HG03439 (cell line): Measurements from ENCODE around the gene BTN2A1.
"Not testable (repeated sequence)": the region's sequence is repeated elsewhere in the genome, so short reads cannot be mapped to it uniquely, and the experiment has no call there.

Experiments
- ATAC-seq: cut with Tn5 transposase; IDR thresholded peaks from one replicate; pipeline ENCODE4 v1.9.1; 2021; ENCODE audit warnings: mild to moderate bottlenecking, moderate library complexity; ENCODE audit not compliant: unreplicated experiment

BTN2A1 gene

DNA sequence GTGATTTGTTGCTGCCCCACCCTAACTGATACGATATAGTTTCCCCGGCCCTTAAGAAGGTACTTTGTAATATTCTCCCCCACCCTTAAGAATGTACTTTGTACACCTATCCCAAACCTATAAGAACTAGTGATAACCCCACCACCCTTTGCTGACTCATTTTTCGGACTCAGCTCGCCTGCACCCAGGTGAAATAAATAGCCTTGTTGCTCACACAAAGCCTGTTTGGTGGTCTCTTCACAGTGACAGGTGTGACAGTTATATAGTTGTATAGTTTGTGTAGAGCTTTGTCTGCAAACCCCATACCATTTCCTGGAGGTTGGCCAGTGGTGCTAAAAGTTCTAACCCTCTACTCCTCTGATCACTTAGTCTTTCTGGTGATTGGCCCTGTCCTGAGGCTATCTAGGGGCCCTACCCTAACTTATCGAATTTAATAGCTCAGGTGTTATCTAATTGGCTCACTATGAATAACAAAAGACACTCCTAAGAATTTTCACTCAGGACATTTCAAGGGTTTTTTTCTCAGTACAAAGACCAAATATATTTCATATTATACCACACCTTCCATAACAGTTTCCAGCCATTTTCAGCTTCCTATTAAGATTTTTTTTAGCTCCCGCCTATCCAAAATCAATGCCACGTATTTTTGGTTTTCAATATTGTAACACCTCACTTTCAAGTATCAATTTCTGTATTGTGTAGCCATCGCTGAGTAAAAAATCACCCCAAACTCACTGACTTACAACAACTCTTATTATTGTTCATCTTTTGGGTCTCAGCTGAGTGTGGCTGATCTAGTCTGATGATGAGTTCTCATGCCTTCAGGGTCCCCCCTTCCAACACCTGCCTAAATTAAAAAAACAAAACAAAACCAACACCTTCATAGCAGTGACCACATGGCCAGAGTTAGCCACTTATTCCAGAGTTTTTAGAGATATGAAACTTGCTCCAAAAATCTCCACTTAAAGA is 32.5 kb downstream of the BTN2A1 start:
- ATAC-seq = no peak

DNA sequence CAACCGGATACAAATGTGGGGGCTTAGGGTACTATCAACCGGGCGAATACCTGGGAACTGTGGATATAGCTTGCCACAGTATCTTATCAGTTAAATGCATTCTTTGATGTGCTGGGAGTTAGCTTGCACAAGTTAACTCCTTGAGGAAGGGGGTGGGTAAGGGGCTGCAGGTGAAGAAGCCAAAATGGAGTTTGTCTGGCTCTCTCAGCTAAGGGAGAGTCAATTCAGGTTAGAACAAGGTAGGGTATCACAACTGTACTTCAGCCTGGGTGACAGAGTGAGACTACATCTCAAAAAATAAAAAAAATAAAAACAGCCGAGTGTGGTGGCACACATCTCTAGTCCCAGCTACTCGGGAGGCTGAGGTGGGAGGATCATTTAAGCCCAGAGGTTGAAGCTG is 33.8 kb downstream of the BTN2A1 start:
- no peak for ATAC-seq

DNA sequence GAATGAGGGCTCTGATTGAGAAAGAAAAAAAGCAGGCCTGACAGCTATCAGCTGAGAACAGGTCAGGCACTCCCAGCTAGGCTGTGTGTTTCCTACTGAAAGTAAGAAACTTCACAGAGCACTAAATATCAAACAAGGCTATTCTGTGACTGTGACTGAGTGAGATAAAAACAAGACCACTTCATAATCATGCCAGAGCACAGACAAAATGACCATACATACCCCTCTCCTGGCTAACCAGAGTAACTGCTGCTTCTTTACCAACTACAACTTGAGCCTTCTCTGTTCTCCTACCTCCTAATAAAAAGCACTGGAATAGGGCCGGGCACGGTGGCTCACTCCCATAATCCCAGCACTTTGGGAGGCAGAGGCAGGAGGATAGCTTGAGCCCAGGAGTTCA is 35.5 kb downstream of the BTN2A1 start:
- ATAC-seq = no peak

DNA sequence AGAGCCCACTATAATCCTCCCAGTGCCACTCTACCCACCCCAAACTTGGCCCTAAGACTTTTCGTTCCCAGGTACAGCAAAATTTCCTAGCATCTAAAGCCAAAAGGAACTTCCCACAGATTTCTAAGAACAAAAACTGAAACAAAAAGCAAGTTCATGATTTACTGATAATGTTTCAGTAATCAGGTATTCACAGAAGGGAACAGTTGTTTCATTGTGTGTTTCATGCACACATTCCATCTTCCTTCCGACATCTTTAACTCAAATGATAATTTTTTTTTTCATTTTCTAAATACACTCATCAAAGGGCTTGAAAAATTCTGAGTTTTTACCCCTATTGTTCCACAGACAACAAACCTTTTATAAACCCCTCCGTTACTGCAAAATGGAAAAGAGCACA is 36.4 kb downstream of the BTN2A1 start:
- ATAC-seq = no peak

DNA sequence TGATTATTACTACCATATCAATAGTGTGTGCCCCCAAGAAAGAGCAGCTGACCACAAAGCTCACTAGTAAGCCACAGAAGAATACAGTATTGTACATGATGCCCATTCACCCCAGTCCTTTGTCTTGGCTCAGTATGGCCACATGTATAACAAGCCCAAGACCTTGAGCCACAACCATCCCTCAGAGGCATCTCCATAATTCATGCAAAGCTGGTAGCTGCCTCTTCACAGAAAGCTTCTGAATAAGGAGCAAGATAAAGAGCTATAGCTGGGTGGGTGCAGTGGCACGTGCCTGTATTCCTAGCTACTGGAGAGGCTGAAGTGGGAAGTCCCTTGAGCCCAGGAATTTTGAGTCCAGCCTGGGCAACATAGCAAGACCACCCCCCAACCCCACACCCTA is 37.5 kb downstream of the BTN2A1 start:
- no peak for ATAC-seq

DNA sequence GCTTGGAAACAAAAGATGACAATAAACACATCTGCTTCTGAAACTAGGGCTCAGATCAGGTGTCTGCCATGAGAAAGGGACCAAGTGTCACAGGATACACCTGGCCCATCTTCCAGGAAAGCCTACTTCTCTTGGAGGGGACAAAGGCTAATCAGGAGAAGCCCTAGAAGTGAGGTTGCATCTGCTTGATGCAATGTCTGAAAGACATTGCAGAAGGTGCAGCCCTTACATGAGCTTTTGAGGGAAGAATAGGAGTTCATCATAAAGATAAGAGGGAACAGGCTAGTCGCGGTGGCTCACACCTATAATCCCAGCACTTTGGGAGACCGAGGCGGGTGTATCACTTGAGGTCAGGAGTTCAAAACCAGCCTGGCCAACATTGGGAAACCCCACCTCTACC is 39.9 kb downstream of the BTN2A1 start:
- ATAC-seq = no peak

DNA sequence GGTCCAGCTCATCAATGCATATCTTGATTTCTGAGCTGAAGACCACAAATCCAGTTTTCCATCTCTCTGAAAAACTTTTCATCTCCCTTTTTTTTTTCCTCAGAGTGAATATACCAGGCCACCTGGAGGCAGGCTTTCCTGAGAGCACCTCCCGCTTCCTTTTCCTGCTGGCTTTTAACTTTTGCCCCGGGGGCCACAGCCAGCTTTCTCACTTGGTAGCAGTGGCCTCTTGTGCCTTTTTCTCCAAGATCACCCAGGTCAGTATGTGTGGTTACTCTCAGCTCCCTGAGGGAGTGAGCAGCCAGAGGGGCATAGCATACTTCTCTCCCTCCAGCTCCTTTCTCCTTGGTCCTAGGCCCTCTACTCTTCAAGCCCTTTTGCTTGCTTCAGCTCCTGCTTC is 42.3 kb downstream of the BTN2A1 start, which contains the start of gene BTN1A1:
Gene BTN1A1 (plus strand): TSS at position 202 of the 400 bp plus-strand sequence. CDS start 984 bp downstream, outside the sequence.
- ATAC-seq = no peak

DNA sequence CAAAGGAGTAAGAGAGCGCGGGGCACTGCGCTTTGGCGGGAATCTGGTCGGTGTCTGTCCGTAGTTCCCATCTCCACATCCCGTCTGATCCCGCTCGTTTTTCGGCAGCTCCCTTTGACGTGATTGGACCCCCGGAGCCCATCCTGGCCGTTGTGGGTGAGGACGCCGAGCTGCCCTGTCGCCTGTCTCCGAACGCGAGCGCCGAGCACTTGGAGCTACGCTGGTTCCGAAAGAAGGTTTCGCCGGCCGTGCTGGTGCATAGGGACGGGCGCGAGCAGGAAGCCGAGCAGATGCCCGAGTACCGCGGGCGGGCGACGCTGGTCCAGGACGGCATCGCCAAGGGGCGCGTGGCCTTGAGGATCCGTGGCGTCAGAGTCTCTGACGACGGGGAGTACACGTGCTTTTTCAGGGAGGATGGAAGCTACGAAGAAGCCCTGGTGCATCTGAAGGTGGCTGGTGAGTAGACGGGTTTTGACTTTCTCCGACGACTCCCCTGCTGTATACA is 43.8 kb downstream of the BTN2A1 start:
- ATAC-seq = no peak

DNA sequence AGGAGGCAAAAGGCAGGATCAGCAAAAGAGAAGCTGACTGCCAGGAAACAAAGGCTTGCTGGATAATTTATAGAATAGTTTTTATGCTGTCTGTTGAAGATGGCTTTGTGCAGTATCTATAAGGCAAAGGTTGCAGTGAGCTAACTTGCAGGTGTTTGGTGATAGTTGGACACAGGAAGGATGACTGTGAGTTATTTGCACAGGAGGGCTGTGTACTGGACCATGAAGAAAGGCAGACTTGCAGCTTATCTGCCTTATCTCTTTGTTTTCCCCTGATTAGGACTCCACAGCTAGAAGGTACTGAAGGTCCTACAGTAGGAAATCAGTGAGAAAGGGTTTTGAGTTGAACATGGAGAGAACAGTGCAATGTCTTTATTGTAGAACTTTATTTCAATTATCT is 44.4 kb downstream of the BTN2A1 start:
- ATAC-seq = no peak

DNA sequence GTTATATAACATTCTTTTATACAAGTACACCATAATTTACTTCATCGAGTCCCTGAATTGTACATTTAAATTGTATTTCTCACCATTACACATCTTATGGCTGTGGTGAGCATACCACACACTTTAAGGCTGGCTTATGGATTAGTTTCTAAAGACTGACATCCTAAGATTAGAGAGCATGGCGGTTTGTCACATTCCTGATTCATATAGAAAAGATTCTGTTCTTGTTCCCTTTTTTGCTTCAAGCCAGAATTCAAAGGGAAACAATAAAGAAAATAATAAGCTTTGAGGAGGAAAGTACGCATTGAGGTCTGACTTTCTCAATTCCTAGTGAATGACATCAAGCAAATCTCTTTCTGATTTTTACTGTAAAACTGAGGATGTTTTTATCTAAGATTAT is 44.9 kb downstream of the BTN2A1 start:
- no peak for ATAC-seq

DNA sequence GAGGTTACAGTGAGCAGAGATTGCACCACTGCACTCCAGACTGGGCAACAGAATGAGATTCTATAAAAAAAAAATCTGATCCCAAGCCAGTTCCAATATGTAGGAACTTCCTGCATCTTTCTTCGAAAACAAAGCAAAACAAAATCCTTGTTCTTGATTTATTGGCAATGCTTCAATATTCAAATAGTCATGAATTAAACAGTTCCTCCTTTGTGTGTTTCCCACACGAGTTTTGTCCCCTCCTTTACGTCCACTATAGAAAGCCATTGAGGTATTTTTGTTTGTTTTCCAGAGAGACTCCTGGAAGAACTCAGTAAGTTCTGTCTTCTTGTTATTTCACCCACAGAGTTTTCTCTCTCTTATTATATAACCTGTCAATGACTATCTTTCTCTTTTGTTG is 49.9 kb downstream of the BTN2A1 start:
- no peak for ATAC-seq

DNA sequence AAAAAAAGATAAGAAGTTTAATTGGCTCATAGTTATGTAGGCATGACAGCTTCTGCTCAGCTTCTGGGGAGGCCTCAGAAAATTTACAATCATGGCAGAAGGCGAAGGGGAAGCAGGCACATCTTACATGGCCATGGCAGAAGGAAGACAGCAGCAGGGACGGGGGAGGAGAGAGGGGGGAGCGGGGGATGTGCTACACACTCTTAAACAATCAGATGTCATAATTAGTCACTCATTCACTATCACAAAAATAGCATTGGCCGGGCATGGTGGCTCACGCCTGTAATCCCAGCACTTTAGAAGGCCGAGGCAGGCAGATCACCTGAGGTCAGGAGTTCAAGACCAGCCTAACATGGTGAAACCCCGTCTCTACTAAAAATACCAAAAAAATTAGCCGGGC is 53.3 kb downstream of the BTN2A1 start:
- not testable (repeated sequence) for ATAC-seq

DNA sequence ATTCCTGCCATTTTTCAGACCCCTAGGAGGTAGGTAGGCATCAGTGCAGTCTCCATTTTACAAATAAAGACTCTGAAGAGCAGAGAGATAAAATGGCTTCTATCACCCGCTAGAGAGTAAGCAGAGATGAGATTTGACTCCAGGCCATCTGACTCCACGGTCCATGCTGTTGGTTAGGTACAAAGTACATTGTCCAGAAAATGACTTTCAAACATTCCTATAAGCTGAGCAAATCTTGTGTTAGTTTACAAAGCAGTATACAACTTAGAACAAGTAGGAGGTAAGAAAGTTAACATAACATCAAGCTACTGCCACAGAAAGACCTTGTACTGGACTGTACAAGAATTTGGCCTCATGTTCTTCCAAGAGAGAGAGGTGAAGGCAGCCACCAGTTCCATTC is 57.2 kb downstream of the BTN2A1 start:
- no peak for ATAC-seq

DNA sequence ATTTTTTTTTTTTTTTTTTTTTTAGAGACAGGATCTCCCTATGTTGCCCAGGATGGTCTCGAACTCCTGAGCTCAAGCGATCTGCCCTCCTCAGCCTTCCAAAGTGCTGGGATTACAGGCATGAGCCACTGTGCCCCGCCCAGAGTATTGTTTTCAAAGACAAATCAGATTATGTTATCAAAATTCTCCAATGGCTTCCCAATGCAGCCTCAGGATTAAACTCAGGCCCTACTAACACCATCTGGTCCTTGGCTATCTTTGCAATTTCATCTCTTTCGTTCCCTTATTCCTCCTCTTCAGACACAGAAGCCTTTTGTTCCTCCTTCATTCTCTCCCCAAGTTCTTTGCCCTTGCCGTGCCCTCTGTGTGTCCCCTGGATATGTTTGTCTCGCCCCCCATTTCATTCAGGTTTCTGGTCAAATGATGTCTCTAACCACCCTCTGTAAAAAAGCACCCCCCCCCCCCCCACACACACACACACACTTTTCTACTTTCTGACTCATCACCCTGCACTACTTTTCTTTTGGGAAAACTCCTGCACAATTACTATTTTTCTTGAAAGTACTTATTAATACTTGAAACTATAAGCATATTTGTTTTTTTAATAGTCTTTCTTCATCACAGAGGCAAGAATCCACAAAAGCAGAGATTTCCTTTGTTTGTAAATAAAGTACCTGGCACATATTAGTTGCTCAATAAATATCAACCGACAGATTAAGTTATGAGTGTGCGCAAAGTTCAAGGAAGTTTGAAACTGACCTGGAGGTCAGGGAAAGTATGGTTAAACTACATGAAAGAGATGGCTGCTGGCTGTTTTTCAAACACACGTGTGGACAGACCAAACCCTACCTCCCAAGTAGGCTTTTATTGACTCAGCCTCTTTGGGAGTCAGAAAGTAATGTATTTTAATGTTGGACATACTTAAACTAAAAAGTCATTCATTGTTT is 59.0 kb downstream of the BTN2A1 start:
- ATAC-seq = no peak
